ENCODE results near the gene TCOF1.

Gene TCOF1

DNA sequence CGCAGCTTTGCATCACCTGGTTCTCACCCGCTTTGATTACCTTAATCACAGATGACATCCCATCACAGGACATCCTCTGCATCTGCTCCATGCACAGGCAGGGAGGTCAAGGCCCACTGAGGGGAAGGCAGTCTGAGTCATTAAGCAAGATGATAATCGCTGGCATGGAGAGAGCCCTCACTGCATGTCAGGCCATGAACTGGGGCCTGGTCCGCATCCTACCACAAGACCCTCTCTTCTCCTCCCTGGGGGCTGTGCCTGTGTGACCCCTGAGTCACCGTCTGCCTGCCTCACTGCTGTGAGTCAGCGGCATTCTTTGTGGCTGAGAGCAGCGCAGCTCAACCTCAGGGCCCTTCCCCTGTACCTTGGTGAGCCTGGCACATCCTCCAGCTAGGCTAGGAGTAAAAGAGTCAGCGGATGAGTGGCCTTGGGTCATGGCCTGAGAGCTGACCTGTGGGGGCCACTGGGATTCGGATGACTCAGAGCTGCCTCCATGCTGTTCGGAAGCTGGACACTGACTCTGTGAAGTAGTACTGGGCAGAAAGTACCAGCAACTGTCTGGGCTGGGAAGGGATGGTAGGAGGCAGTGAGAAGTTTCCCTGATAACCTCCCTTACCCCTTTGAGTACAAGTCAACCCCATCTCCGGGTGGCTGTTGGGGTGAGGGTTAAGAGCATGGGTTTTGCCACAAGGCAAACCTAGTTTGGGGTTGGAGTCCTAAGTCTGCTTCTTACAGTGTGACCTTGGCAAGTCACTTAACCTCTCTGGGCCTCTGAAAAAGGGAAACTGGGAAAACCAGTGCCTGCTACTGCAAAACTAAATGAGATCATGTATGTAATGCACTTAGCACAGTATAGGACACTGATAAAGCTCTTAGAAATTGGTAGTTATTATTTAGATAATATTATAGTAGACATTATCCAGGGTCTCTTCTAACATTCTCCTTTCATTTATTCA lies 40.2 kb upstream of the TCOF1 start:
- no peaks in the 10 kb centered on the region for H3K9me3 Mint-ChIP-seq
- no peaks in the 10 kb centered on the region for H3K36me3 Mint-ChIP-seq (ENCODE audit: insufficient read depth)
- no peaks in the 10 kb centered on the region for H3K4me1 Mint-ChIP-seq
- no peak overlapping the region for H3K4me3 Mint-ChIP-seq
- H3K27me3 Mint-ChIP-seq = peaks cover 7% of the 10 kb centered on the region
- no peak for ATAC-seq (replicated peaks; ENCODE audit: extremely low read depth, poor library complexity, severe bottlenecking)
- DNase-seq (ENCODE audit: low spot score in 2 of 2) = no peak
- no peak overlapping the region for H3K27ac Mint-ChIP-seq (ENCODE audit: low read depth)

DNA sequence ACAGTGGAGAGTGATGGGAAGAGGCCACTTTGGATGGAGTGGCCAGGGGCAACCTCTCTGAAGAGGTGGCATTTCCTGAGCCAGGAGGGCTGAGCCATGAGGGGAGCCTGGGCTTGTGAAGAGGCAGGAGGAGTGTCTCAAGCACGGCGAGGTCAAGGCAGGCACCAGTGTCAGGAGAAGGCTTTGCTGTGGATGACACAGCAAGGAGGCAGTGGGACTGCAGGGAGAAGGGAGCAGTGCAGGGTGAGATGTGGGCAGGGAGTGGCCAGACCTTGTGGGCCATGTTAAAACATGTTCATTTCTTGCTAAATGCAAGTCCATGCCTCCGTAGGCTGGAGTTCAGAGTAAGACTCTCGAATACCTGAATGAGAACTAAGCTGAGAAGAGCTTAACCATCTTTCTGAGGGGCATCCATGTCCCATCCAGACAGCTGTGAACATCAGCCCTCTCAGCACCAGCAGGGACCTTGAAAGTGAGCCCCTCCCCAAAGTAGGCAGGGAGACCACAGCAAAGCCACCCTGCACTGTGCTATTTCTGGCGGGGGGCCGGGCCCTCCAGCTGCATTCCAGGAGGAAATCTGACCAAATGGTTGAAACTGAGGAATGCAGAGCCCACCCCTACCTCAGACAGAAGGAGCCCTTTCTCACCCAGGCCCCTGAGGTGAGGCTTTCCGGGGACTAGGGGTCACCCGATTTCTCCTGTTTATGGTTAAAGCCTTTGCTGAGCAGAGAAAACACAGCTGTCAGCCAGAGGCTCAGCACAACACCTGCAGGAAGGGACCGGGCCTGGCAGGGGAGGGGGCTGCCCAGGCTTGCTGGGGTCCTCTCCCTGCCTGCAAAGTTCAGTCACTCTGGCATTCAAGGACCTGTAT lies 38.6 kb upstream of the TCOF1 start:
- H3K36me3 Mint-ChIP-seq (ENCODE audit: insufficient read depth) = no peaks in the 10 kb centered on the region
- H3K27me3 Mint-ChIP-seq = peaks cover 7% of the 10 kb centered on the region
- H3K4me3 Mint-ChIP-seq = no peak overlapping the region
- no peak for ATAC-seq (replicated peaks; ENCODE audit: extremely low read depth, poor library complexity, severe bottlenecking)
- H3K4me1 Mint-ChIP-seq = no peaks in the 10 kb centered on the region
- H3K27ac Mint-ChIP-seq (ENCODE audit: low read depth) = no peak overlapping the region
- no peak for DNase-seq (ENCODE audit: low spot score in 2 of 2)
- H3K9me3 Mint-ChIP-seq = no peaks in the 10 kb centered on the region

- H3K4me1 Mint-ChIP-seq = no peaks in the 10 kb centered on the region
- ATAC-seq (replicated peaks; ENCODE audit: extremely low read depth, poor library complexity, severe bottlenecking) = no peak
- peaks cover 7% of the 10 kb centered on the region for H3K27me3 Mint-ChIP-seq
- DNase-seq (ENCODE audit: low spot score in 2 of 2) = no peak
- no peaks in the 10 kb centered on the region for H3K9me3 Mint-ChIP-seq
- no peak overlapping the region for H3K27ac Mint-ChIP-seq (ENCODE audit: low read depth)
- no peak overlapping the region for H3K4me3 Mint-ChIP-seq
- no peaks in the 10 kb centered on the region for H3K36me3 Mint-ChIP-seq (ENCODE audit: insufficient read depth)
Measured at GRCh38 chr5:150319484-150319790, 38.1 kb upstream of the TCOF1 start.

DNA sequence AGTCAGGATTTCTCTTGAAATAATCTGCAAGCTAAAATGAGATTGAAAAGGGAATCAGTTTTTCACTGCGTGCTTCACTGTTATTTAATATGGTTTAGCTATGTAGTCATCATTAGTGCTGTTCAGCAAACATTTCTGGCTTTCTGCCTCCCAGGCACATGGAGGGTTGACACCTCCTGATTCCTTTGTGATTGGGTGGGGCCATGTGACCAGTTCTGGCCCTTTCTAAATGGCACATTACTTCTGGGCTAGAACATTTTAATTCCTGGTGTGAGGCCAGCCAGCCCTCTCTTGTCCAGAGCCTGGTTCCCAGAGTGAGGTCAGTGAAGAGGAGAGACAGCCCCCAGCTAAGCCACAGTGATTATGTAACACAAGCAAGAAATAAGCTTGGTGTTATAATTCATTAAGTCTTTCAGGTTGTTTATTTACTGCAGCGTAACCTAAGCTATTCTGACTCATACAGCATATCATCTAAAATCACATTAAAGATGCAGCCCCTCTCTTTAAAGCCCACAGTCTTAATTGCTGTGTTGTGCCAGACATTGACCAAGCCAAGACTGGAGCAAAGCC lies 37.4 kb upstream of the TCOF1 start:
- no peaks in the 10 kb centered on the region for H3K9me3 Mint-ChIP-seq
- H3K27ac Mint-ChIP-seq (ENCODE audit: low read depth) = no peak overlapping the region
- DNase-seq (ENCODE audit: low spot score in 2 of 2) (no peak), ATAC-seq (replicated peaks; ENCODE audit: extremely low read depth, poor library complexity, severe bottlenecking) (no peak)
- no peaks in the 10 kb centered on the region for H3K36me3 Mint-ChIP-seq (ENCODE audit: insufficient read depth)
- no peaks in the 10 kb centered on the region for H3K4me1 Mint-ChIP-seq
- peaks cover 7% of the 10 kb centered on the region for H3K27me3 Mint-ChIP-seq
- no peak overlapping the region for H3K4me3 Mint-ChIP-seq

DNA sequence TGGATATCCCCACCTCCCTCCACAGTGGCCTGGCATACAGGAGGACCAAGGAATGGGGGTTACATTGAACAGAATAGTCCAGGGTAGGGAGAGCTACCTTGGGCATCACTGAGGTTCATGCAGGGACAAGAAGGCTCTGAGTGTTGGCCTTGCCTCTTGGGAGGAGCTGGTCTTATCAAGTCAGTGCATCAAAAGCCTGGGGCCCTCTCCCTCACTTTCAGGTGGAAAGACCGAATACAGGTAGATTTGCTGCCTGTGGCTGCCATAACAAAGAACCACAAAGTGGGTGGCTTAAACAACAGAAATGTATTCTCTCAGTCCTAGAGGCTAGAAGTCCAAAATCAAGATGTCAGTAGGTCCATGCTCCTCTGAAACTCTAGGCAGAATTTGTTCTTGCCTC lies 36.3 kb upstream of the TCOF1 start:
- H3K27me3 Mint-ChIP-seq = peaks cover 16% of the 10 kb centered on the region
- no peaks in the 10 kb centered on the region for H3K9me3 Mint-ChIP-seq
- H3K4me1 Mint-ChIP-seq = no peaks in the 10 kb centered on the region
- no peak overlapping the region for H3K4me3 Mint-ChIP-seq
- H3K27ac Mint-ChIP-seq (ENCODE audit: low read depth) = no peak overlapping the region
- H3K36me3 Mint-ChIP-seq (ENCODE audit: insufficient read depth) = no peaks in the 10 kb centered on the region
- DNase-seq (ENCODE audit: low spot score in 2 of 2) = no peak
- no peak for ATAC-seq (replicated peaks; ENCODE audit: extremely low read depth, poor library complexity, severe bottlenecking)

DNA sequence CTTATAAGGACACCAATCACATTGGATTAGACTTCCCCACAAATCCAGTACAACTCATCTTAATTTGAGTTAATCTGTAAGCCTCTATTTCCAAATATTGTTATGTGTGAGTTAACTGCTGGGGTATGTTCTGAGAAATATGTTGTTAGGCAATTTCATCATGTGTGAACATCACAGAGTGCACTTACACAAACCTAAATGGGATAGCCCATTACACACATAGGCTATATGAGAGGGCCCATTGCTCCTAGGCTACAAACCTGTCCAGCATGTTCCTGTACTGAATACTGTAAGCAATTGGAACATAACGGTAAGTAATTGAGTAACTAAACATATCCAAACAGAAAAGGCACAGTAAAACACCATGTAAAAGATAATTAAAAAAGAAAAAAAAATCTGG lies 35.7 kb upstream of the TCOF1 start:
- Mint-ChIP-seq H3K27ac (ENCODE audit: low read depth) (no peak overlapping the region), H3K36me3 (ENCODE audit: insufficient read depth) (no peaks in the 10 kb centered on the region), H3K27me3 (peaks cover 17% of the 10 kb centered on the region), H3K4me3 (no peak overlapping the region), H3K4me1 (no peaks in the 10 kb centered on the region), H3K9me3 (no peaks in the 10 kb centered on the region)
- DNase-seq (ENCODE audit: low spot score in 2 of 2) = no peak
- no peak for ATAC-seq (replicated peaks; ENCODE audit: extremely low read depth, poor library complexity, severe bottlenecking)

GRCh38 chr5:150322202-150322601 lies 35.3 kb upstream of the TCOF1 start:
- H3K4me1 Mint-ChIP-seq = no peaks in the 10 kb centered on the region
- H3K27me3 Mint-ChIP-seq = peaks cover 17% of the 10 kb centered on the region
- H3K4me3 Mint-ChIP-seq = no peak overlapping the region
- no peak overlapping the region for H3K27ac Mint-ChIP-seq (ENCODE audit: low read depth)
- H3K36me3 Mint-ChIP-seq (ENCODE audit: insufficient read depth) = no peaks in the 10 kb centered on the region
- ATAC-seq (replicated peaks; ENCODE audit: extremely low read depth, poor library complexity, severe bottlenecking) = no peak
- DNase-seq (ENCODE audit: low spot score in 2 of 2) = no peak
- H3K9me3 Mint-ChIP-seq = no peaks in the 10 kb centered on the region

DNA sequence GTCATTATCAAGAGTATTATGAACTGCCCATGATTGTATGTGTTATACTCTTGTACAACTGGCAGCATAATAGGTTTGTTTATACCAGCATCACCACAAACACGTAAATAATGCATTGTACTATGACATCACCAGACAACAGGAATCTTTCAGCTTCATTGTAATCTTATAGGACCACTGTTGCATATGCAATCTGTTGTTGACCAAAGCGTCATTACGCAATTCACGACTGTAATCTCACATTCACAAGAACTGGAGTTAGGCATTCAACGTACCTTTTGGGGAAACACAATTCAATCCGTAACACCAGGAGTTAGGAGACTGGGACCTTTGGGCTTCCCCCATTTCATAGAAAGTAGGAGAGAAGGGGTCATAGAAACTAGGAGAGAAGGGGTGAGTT lies 34.4 kb upstream of the TCOF1 start:
- ATAC-seq (replicated peaks; ENCODE audit: extremely low read depth, poor library complexity, severe bottlenecking) (no peak), DNase-seq (ENCODE audit: low spot score in 2 of 2) (no peak)
- no peaks in the 10 kb centered on the region for H3K4me1 Mint-ChIP-seq
- no peaks in the 10 kb centered on the region for H3K36me3 Mint-ChIP-seq (ENCODE audit: insufficient read depth)
- no peak overlapping the region for H3K27ac Mint-ChIP-seq (ENCODE audit: low read depth)
- no peak overlapping the region for H3K4me3 Mint-ChIP-seq
- peaks cover 12% of the 10 kb centered on the region for H3K27me3 Mint-ChIP-seq
- no peaks in the 10 kb centered on the region for H3K9me3 Mint-ChIP-seq

GRCh38 chr5:150323819-150324218 lies 33.7 kb upstream of the TCOF1 start:
- no peaks in the 10 kb centered on the region for H3K9me3 Mint-ChIP-seq
- H3K4me3 Mint-ChIP-seq = no peak overlapping the region
- H3K4me1 Mint-ChIP-seq = no peaks in the 10 kb centered on the region
- H3K27me3 Mint-ChIP-seq = peaks cover 9% of the 10 kb centered on the region
- no peaks in the 10 kb centered on the region for H3K36me3 Mint-ChIP-seq (ENCODE audit: insufficient read depth)
- no peak for DNase-seq (ENCODE audit: low spot score in 2 of 2)
- ATAC-seq (replicated peaks; ENCODE audit: extremely low read depth, poor library complexity, severe bottlenecking) = no peak
- no peak overlapping the region for H3K27ac Mint-ChIP-seq (ENCODE audit: low read depth)

DNA sequence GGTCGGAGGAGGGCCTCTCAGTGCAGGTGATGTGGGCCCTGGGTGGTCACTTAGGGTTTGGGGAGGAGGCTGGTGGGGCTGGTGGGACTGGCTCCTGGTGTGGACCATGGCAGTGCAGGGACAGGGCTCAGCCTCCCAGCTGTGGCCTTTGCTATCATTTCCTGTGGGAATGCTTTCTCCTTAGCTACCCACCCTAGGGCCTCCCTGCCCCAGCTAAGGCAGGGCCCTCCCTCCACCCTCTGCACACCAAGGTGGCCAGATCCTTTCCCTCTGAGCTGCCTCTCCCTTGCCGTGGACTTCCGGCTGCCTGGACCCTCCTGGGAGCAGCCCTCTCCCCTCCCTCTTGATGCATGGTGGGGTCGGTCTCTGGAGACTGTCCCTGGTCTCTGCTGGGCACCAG lies 32.1 kb upstream of the TCOF1 start:
- H3K36me3 Mint-ChIP-seq (ENCODE audit: insufficient read depth) = no peaks in the 10 kb centered on the region
- DNase-seq (ENCODE audit: low spot score in 2 of 2) = no peak
- H3K27me3 Mint-ChIP-seq = peaks cover 9% of the 10 kb centered on the region
- H3K4me1 Mint-ChIP-seq = no peaks in the 10 kb centered on the region
- no peaks in the 10 kb centered on the region for H3K9me3 Mint-ChIP-seq
- no peak overlapping the region for H3K27ac Mint-ChIP-seq (ENCODE audit: low read depth)
- ATAC-seq (replicated peaks; ENCODE audit: extremely low read depth, poor library complexity, severe bottlenecking) = no peak
- H3K4me3 Mint-ChIP-seq = no peak overlapping the region

DNA sequence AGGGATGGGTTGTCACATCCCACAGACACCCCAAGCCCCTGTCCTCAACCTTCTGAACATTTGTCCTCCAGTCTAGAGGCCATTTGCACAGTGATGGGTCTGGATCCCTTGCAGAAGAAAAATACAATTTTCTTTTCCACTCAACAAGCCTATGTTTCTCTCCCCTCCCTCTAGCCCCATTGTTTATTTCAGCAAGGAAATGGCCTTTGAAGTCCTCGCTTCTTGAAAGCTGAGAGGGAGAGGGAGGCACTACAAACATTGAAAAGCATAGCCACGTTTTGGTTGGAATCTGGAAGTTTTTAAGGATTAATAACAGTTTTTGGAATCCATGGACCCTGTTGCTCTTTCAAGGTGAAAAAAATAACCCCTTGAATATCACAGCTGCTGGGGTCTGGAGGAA lies 30.8 kb upstream of the TCOF1 start:
- no peak overlapping the region for H3K27ac Mint-ChIP-seq (ENCODE audit: low read depth)

GRCh38 chr5:150327139-150327538 lies 30.4 kb upstream of the TCOF1 start:
- Mint-ChIP-seq H3K27ac (ENCODE audit: low read depth) (no peak overlapping the region), H3K36me3 (ENCODE audit: insufficient read depth) (no peaks in the 10 kb centered on the region), H3K27me3 (peaks cover 9% of the 10 kb centered on the region), H3K4me3 (no peak overlapping the region), H3K9me3 (no peaks in the 10 kb centered on the region), H3K4me1 (no peaks in the 10 kb centered on the region)
- DNase-seq (ENCODE audit: low spot score in 2 of 2) (no peak), ATAC-seq (replicated peaks; ENCODE audit: extremely low read depth, poor library complexity, severe bottlenecking) (no peak)

More for the DNA sequence above, 30.8 kb upstream of the TCOF1 start:
- no peaks in the 10 kb centered on the region for H3K36me3 Mint-ChIP-seq (ENCODE audit: insufficient read depth)
- ATAC-seq (replicated peaks; ENCODE audit: extremely low read depth, poor library complexity, severe bottlenecking) (no peak), DNase-seq (ENCODE audit: low spot score in 2 of 2) (no peak)
- no peaks in the 10 kb centered on the region for H3K4me1 Mint-ChIP-seq
- H3K4me3 Mint-ChIP-seq = no peak overlapping the region
- no peaks in the 10 kb centered on the region for H3K9me3 Mint-ChIP-seq
- H3K27me3 Mint-ChIP-seq = peaks cover 9% of the 10 kb centered on the region
